ENCODE data around the gene ZBTB4.

Gene ZBTB4, protein sequence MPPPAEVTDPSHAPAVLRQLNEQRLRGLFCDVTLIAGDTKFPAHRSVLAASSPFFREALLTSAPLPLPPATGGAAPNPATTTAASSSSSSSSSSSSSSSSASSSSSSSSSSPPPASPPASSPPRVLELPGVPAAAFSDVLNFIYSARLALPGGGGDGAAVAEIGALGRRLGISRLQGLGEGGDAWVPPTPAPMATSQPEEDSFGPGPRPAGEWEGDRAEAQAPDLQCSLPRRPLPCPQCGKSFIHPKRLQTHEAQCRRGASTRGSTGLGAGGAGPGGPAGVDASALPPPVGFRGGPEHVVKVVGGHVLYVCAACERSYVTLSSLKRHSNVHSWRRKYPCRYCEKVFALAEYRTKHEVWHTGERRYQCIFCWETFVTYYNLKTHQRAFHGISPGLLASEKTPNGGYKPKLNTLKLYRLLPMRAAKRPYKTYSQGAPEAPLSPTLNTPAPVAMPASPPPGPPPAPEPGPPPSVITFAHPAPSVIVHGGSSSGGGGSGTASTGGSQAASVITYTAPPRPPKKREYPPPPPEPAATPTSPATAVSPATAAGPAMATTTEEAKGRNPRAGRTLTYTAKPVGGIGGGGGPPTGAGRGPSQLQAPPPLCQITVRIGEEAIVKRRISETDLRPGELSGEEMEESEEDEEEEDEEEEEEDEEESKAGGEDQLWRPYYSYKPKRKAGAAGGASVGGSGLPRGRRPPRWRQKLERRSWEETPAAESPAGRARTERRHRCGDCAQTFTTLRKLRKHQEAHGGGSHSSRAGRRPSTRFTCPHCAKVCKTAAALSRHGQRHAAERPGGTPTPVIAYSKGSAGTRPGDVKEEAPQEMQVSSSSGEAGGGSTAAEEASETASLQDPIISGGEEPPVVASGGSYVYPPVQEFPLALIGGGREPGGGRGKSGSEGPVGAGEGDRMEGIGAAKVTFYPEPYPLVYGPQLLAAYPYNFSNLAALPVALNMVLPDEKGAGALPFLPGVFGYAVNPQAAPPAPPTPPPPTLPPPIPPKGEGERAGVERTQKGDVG

DNA sequence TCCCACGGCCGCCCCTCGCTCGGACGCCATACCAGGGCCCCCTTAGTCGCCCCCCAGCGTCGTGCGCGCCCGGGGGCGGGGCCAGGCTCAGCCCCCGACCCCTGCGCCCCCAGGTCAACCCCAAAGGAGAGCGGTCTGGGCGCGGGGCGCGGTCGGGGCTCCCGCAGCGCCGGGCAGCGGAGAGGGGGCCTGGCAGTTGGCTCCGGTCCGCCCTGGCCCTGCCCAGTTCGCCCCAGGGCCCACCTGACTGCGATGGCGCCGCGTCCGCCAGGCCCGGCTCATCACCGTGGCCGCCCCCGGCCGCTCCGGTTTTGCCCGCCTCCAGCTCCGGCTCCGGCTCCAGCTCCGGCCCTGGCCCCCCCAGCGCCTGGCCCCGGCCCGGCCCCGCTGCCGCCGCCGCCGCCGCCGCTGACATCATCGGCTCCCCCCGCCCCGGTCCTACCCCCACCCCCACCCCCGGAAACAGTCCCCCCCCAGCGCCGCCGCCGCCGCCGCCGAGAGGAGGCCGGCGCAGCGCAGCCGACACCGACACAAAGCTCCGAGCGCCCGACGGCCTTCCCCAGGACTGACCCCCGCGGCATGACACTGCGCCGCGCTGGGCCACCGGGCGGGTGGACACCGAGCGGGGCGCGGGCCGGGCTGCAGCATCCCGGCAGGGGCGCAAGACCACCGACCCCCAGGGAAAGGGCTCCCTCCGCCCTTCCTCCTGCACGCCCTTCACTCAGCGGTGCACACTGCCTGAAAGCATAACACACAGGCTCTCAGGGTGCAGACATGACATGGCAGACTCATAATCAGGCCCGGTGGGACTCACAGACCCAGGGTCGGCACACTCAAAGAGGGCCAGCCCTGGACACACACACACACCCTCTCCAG is at the start of gene ZBTB4:
TSS of gene ZBTB4 (minus strand) at position 419 of the 876 bp plus-strand sequence. CDS start 12,830 bp downstream, outside the sequence.
- peak; percentile 90 for DNase-seq

GRCh38 chr17:7528842-7529241 is 49.4 kb upstream of the ZBTB4 start:
- no peak for DNase-seq

- no peak for DNase-seq
Measured at GRCh38 chr17:7523033-7523432, 43.6 kb upstream of the ZBTB4 start.

DNA sequence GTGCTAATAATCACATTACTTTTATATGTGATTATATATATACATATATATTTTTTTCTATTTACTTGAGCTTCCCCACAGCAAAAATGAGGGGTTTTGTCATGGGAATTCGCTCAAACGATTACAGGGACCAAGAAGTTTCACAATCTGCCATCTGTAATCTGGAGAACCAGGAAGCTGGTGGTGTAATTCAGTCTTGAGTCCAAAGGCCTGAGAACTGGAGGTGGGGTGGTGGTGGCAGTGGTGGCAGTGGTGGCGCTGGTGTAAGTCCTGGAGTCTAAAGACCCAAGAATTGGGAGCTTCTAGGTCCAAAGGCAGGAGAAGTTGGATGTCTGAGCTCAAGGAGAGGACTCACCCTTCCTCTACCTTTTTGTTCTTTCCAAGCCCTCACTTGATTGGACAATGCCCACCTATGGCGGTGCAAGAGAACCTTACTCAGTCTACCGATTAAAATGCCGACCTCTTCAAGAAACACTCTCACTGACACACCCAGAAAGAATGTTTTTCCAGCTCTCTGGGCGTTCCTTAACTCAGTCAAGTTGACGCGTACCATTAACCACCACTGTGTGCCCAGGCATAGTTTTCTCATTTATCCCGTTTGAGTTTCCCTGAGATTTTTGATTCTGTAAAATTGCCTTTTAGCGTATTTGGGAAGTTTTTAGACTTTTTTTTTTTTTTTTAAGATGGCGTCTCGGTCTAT is 36.6 kb upstream of the ZBTB4 start:
- DNase-seq, result no peak

DNA sequence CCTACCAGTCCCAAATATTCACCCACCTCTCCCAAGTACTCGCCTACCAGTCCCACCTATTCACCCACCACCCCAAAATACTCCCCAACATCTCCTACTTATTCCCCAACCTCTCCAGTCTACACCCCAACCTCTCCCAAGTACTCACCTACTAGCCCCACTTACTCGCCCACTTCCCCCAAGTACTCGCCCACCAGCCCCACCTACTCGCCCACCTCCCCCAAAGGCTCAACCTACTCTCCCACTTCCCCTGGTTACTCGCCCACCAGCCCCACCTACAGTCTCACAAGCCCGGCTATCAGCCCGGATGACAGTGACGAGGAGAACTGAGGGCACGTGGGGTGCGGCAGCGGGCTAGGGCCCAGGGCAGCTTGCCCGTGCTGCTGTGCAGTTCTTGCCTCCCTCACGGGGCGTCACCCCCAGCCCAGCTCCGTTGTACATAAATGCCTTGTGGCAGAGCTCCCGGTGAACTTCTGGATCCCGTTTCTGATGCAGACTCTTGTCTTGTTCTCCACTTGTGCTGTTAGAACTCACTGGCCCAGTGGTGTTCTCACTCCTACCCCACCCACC is 34.5 kb upstream of the ZBTB4 start:
- peak; percentile 63 for DNase-seq

DNA sequence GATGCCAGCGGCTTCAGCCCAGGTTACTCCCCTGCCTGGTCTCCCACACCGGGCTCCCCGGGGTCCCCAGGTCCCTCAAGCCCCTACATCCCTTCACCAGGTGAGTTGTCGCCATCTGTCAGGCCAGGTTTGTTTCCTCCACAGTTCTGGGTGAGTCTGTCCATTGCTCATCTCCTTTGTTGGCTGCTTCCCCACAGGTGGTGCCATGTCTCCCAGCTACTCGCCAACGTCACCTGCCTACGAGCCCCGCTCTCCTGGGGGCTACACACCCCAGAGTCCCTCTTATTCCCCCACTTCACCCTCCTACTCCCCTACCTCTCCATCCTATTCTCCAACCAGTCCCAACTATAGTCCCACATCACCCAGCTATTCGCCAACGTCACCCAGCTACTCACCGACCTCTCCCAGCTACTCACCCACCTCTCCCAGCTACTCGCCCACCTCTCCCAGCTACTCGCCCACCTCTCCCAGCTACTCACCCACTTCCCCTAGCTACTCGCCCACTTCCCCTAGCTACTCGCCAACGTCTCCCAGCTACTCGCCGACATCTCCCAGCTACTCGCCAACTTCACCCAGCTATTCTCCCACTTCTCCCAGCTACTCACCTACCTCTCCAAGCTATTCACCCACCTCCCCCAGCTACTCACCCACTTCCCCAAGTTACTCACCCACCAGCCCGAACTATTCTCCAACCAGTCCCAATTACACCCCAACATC is 33.6 kb upstream of the ZBTB4 start:
- peak; percentile 51 for DNase-seq

GRCh38 chr17:7512105-7512504 is 32.7 kb upstream of the ZBTB4 start:
- DNase-seq, result no peak

GRCh38 chr17:7511108-7511507 is 31.7 kb upstream of the ZBTB4 start:
- DNase-seq, result no peak

GRCh38 chr17:7509937-7510336 is 30.5 kb upstream of the ZBTB4 start:
- no peak for DNase-seq

DNA sequence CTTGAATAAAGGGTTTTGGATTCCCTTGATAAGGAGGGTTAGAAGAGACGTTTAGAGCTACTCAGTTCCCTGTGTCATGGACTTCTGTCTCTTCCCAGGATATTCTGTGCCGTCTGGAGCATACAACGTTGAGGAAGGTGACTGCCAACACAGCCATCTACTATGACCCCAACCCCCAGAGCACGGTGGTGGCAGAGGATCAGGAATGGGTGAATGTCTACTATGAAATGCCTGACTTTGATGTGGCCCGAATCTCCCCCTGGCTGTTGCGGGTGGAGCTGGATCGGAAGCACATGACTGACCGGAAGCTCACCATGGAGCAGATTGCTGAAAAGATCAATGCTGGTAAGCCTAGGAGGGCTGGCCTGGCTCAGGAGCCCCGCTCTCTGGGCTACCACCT is 29.4 kb upstream of the ZBTB4 start:
- DNase-seq, result no peak

DNA sequence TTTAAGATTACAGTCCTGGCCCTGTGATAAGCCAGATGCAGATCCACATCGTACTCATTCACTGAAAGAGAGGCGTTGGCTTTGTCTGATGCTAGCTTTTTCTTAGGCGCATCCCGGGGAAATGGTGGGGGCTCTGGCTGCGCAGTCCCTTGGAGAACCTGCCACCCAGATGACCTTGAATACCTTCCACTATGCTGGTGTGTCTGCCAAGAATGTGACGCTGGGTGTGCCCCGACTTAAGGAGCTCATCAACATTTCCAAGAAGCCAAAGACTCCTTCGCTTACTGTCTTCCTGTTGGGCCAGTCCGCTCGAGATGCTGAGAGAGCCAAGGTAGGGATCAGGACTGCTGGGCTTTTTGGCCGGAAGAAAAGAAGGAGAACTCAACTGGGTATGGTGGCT is 28.7 kb upstream of the ZBTB4 start:
- DNase-seq, result no peak

DNA sequence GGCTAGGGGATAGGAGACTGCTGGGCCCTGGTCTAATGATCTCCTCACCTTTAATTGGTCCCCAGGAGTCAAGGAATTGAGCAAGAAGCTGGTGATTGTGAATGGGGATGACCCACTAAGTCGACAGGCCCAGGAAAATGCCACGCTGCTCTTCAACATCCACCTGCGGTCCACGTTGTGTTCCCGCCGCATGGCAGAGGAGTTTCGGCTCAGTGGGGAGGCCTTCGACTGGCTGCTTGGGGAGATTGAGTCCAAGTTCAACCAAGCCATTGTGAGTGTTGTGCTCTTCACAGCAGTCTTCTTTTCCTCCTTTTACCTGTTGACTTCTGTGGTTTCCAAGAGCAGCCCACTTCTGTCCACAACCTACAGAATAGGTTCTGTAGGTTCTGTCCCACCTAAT is 24.1 kb upstream of the ZBTB4 start:
- DNase-seq, result no peak

- DNase-seq, result no peak
Measured at GRCh38 chr17:7502987-7503386, 23.6 kb upstream of the ZBTB4 start.

DNA sequence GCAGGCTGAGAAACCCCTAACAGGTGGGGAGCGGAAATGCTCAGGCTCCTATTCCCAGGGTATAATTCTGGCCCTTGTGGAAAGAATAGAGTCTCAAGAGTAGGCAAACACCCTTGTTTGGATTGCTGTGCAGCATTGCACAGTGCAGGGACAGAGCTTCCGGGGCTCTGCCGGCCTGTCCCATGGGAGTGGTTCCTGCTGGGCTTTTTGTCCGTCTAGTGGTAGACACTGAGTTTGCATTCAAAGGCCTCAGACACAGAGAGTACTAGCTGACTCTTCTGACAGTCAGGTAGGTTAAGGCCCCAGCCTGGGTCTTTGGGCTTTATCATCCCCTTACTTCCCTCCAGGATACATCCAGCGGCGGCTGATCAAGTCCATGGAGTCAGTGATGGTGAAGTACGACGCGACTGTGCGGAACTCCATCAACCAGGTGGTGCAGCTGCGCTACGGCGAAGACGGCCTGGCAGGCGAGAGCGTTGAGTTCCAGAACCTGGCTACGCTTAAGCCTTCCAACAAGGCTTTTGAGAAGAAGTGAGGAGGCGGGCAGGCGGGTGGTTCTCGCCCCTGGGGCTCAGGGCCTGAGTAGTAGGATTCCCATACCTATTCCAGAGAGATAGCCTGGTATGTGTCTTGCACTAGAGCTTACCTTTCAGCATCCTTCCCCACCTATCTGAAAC is 22.9 kb upstream of the ZBTB4 start:
- DNase-seq, result no peak

DNA sequence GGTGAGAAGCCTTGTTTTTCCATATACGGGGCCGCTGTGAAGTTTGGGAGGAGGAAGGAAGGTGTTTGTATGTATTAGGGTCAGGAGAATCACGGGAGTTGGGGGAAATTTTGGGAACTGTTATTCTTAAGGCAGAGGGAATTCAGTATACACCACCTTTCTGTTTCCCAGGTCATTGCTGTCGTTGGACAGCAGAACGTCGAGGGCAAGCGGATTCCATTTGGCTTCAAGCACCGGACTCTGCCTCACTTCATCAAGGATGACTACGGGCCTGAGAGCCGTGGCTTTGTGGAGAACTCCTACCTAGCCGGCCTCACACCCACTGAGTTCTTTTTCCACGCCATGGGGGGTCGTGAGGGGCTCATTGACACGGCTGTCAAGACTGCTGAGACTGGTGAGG is 22.3 kb upstream of the ZBTB4 start:
- no peak for DNase-seq

DNA sequence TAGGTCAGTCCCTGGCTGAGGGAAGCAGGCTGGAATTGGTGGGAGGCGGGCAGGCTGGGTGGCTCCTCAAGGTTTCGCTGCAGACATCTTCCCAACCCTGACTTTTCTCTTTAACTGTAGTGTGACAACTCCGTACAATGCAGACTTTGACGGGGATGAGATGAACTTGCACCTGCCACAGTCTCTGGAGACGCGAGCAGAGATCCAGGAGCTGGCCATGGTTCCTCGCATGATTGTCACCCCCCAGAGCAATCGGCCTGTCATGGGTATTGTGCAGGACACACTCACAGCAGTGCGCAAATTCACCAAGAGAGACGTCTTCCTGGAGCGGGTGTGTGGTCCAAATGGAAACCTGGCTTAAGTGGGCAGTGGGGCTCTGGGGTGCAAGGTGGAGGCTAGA is 19.7 kb upstream of the ZBTB4 start:
- no peak for DNase-seq

DNA sequence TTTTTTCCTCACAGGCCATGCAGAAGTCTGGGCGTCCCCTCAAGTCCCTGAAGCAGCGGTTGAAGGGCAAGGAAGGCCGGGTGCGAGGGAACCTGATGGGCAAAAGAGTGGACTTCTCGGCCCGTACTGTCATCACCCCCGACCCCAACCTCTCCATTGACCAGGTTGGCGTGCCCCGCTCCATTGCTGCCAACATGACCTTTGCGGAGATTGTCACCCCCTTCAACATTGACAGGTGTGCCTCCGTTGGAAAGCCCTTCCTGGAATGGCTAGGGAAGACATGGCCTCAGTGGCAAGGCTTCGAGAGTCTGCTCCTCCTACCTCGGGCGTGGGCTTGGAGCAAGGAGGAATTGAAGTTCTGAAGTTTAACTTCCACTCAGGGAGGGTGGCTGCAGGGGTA is 18.2 kb upstream of the ZBTB4 start:
- no peak for DNase-seq

DNA sequence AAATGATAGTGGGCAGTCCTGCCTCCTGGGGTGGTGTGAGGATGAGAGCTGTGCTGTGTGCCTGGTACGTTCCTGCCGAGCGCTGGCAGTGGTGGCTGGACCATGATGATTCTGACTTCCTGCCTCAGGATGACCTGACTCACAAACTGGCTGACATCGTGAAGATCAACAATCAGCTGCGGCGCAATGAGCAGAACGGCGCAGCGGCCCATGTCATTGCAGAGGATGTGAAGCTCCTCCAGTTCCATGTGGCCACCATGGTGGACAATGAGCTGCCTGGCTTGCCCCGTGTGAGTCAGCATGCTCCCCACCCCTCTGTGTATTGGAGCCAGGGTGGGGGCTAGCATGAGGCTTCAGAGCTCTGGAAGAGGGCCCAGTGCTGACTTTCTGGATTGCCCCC is 17.8 kb upstream of the ZBTB4 start:
- no peak for DNase-seq

GRCh38 chr17:7496470-7497183 is 17.2 kb upstream of the ZBTB4 start:
- no peak for DNase-seq
